ENCODE results near the gene INTS11. TPM values are rescaled to one million over a fixed set of nuclear protein-coding genes. Genes with fewer than 3 reads are reported as not detected.

Gene INTS11
- total and polyA plus RNA-seq, 2 of the 13 experiments (the other 11 are each of a cell fraction or from before 2014, with no cell fraction given), result 52.8 to 94.8 TPM

DNA sequence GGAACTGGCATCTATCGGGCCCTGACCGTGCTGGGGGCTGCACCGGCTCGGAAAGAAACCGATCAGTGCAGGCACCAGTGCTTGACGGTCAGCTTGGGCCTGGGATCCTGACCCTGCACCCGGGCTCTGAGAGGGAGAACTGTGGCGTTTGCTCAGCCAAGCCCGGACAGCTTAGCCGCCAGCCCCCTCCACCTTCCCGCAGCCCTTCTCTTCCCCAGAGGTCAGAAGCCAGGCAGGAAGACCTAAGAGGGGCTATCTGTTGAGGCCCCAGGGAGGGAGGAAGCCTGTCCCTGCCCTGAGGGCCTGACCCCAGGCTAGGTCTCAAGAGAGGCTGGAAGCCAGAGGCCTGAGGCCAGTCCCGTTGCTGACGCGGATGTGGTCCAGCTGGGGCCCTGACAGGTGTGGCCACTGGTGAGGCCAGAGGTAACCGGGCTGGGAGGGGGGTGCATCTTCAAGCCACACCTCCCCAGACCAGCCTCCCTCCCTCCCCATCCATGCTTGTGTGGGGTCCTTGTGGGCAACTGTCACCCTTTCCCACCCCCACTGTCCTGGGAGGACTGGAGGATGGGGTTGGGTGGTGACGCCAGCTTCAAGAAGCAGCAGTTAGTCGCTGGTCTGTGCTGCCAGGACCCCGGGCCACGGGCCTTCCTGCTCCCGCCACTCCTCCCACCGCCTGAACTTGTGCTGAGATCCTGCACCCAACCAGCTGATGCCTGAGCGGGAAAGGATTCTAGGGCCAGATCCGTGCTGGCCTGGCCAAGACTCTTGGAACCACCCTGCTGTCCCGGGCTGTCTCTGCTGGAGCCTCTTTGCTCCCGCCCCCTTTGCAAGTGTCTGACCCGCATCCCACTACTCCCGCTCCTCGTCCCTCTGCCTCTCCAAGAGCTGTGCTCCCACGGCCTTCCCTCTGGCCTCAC, 27.3 kb upstream of the INTS11 start (continued):
- TF ChIP-seq, protein P1, sequence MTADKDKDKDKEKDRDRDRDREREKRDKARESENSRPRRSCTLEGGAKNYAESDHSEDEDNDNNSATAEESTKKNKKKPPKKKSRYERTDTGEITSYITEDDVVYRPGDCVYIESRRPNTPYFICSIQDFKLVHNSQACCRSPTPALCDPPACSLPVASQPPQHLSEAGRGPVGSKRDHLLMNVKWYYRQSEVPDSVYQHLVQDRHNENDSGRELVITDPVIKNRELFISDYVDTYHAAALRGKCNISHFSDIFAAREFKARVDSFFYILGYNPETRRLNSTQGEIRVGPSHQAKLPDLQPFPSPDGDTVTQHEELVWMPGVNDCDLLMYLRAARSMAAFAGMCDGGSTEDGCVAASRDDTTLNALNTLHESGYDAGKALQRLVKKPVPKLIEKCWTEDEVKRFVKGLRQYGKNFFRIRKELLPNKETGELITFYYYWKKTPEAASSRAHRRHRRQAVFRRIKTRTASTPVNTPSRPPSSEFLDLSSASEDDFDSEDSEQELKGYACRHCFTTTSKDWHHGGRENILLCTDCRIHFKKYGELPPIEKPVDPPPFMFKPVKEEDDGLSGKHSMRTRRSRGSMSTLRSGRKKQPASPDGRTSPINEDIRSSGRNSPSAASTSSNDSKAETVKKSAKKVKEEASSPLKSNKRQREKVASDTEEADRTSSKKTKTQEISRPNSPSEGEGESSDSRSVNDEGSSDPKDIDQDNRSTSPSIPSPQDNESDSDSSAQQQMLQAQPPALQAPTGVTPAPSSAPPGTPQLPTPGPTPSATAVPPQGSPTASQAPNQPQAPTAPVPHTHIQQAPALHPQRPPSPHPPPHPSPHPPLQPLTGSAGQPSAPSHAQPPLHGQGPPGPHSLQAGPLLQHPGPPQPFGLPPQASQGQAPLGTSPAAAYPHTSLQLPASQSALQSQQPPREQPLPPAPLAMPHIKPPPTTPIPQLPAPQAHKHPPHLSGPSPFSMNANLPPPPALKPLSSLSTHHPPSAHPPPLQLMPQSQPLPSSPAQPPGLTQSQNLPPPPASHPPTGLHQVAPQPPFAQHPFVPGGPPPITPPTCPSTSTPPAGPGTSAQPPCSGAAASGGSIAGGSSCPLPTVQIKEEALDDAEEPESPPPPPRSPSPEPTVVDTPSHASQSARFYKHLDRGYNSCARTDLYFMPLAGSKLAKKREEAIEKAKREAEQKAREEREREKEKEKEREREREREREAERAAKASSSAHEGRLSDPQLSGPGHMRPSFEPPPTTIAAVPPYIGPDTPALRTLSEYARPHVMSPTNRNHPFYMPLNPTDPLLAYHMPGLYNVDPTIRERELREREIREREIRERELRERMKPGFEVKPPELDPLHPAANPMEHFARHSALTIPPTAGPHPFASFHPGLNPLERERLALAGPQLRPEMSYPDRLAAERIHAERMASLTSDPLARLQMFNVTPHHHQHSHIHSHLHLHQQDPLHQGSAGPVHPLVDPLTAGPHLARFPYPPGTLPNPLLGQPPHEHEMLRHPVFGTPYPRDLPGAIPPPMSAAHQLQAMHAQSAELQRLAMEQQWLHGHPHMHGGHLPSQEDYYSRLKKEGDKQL (CRISPR knock-in tag; IDR thresholded peaks at IDR 0.05; ENCODE audit: low read depth), result no peak

GRCh38 chr1:1349256-1350012, 25.0 kb upstream of the INTS11 start, which contains the start of gene DVL1:
Gene DVL1 (minus strand): TSS chr1:1349418. CDS start chr1:1349065, 353 bp downstream.
- Histone ChIP-seq H3K4me3 (replicated peaks in 1 of 3; ENCODE audit: insufficient read depth in 1 of 3, low read depth in 2 of 3, low read length in 3 of 3) (peak within 1 kb of the TSS; percentile 79 to 90 (median 85)), H4K20me1 (ENCODE audit: insufficient read depth, low read length) (peaks cover 25% of the 10 kb centered on the region; the same call in 1 of the 2 replicates), H2AFZ (ENCODE audit: low read length) (no peak within 1 kb of the TSS), H3K36me3 (replicated peaks in 1 of 2; ENCODE audit: control insufficient read depth in 1 of 2, insufficient read depth in 2 of 2, low read length in 2 of 2) (no peaks in the 10 kb centered on the region), H3K4me1 (ENCODE audit: insufficient read depth, low read length) (peaks cover 49% of the 10 kb centered on the region), H3K9me3 (ENCODE audit: low read length) (no peaks in the 10 kb centered on the region), H3K9ac (ENCODE audit: insufficient read depth, low read depth, low read length) (peak within 1 kb of the TSS; percentile 91), H3K79me2 (ENCODE audit: insufficient read depth, low read length) (peaks cover 43% of the 10 kb centered on the region), H3K4me2 (ENCODE audit: low read depth, low read length) (peak within 1 kb of the TSS; percentile 91), H3K27ac (ENCODE audit: extremely low read length, insufficient read depth, low read length) (peak within 1 kb of the TSS; percentile 82), H3K27me3 (ENCODE audit: control insufficient read depth in 1 of 2, insufficient read depth in 2 of 2, low read length in 2 of 2) (no peaks in the 10 kb centered on the region)
- no TSS peak for BruUV-seq (replicated peaks)
- 1% methylated on average over 24 of the region's 122 CpGs for WGBS (ENCODE audit: low lambda C conversion rate)
- POLR2A ChIA-PET, result interaction anchor here (1.6 to 2.7 kb wide), 4 partner anchors 10 to 51 kb away, joined by 8 to 38 read pairs (median 16); partner anchors contain the start of genes AURKAIP1 and MXRA8
- intact Hi-C loops (cut with micrococcal nuclease; ENCODE audit: unreplicated experiment), result no loop called here
- CTCF ChIA-PET (ENCODE audit: low intra/inter-chr PET ratio, low total read pairs), result interaction anchor here (2.0 kb wide), 1 partner anchor 23 kb away, joined by 13 read pairs; no protein-coding TSS in a partner anchor
- FAIRE-seq (no peak), ATAC-seq (0 out of 3 replicates have a peak, but pooled peaks have one; percentile 3), DNase-seq (ENCODE audit: low spot score) (no peak)
- in situ Hi-C loops (cut with HindIII; ENCODE audit: extremely low pct_ligation_motif_present, low pct_unique_long_range_greater_than_20kb), result no loop called here
- TF ChIP-seq ZFP82 (CRISPR knock-in tag; IDR thresholded peaks at IDR 0.05; ENCODE audit: borderline replicate concordance) (no peak), KLF16 (CRISPR knock-in tag; IDR thresholded peaks at IDR 0.05) (no peak), ZBTB7A (CRISPR knock-in tag; IDR thresholded peaks at IDR 0.05) (peak; percentile 90), GPN1 (CRISPR knock-in tag; IDR thresholded peaks at IDR 0.05; ENCODE audit: borderline replicate concordance) (no peak), EEA1 (CRISPR knock-in tag; IDR thresholded peaks at IDR 0.05; ENCODE audit: borderline replicate concordance) (no peak), SNAI1 (CRISPR knock-in tag; IDR thresholded peaks at IDR 0.05; ENCODE audit: borderline replicate concordance) (no peak), MXI1 (IDR thresholded peaks at IDR 0.05; ENCODE audit: borderline replicate concordance, low read depth, low read length) (peak; percentile 37; the same call in 1 of the 3 replicates), NR2F6 (IDR thresholded peaks at IDR 0.05) (no peak), NR2F6 (CRISPR knock-in tag; IDR thresholded peaks at IDR 0.05) (0 out of 2 replicates have a peak, but pooled peaks have one; percentile 3), ZNF781 (CRISPR knock-in tag; IDR thresholded peaks at IDR 0.05; ENCODE audit: borderline replicate concordance, not compliant biosample characterization) (no peak)
- TF ChIP-seq, protein P2, sequence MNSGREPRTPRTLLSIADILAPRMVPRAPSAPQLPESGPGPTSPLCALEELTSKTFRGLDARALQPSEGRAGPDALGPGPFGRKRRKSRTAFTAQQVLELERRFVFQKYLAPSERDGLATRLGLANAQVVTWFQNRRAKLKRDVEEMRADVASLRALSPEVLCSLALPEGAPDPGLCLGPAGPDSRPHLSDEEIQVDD (CRISPR knock-in tag; IDR thresholded peaks at IDR 0.05; ENCODE audit: borderline replicate concordance), result no peak
- TF ChIP-seq, protein P3, sequence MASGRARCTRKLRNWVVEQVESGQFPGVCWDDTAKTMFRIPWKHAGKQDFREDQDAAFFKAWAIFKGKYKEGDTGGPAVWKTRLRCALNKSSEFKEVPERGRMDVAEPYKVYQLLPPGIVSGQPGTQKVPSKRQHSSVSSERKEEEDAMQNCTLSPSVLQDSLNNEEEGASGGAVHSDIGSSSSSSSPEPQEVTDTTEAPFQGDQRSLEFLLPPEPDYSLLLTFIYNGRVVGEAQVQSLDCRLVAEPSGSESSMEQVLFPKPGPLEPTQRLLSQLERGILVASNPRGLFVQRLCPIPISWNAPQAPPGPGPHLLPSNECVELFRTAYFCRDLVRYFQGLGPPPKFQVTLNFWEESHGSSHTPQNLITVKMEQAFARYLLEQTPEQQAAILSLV (CRISPR knock-in tag; IDR thresholded peaks at IDR 0.05; ENCODE audit: borderline replicate concordance), result no peak
